ENCODE results near the gene ISCA2.
"Not testable (repeated sequence)": the region's sequence is repeated elsewhere in the genome, so short reads cannot be mapped to it uniquely, and the experiment has no call there.

ISCA2 gene

GRCh38 chr14:74531467-74531866 lies 37.9 kb downstream of the ISCA2 start:
- peak; percentile 80 for DNase-seq

GRCh38 chr14:74532246-74532645 lies 38.7 kb downstream of the ISCA2 start:
- no peak for DNase-seq

- DNase-seq: no peak
Measured at GRCh38 chr14:74533576-74533975, 40.0 kb downstream of the ISCA2 start.

- no peak for DNase-seq
Measured at GRCh38 chr14:74535756-74536325, 42.3 kb downstream of the ISCA2 start.

GRCh38 chr14:74536336-74536735 lies 42.8 kb downstream of the ISCA2 start:
- DNase-seq: not testable (repeated sequence)

- DNase-seq: no peak
Measured at GRCh38 chr14:74538411-74539391, 45.1 kb downstream of the ISCA2 start.

- DNase-seq: no peak
Measured at GRCh38 chr14:74539503-74539902, 45.9 kb downstream of the ISCA2 start.

GRCh38 chr14:74541225-74541624 lies 47.7 kb downstream of the ISCA2 start:
- DNase-seq: no peak

GRCh38 chr14:74542056-74542685 lies 48.6 kb downstream of the ISCA2 start:
- no peak for DNase-seq

GRCh38 chr14:74543771-74544438 lies 50.3 kb downstream of the ISCA2 start:
- DNase-seq: no peak

GRCh38 chr14:74545386-74545785 lies 51.8 kb downstream of the ISCA2 start:
- DNase-seq: no peak

- no peak for DNase-seq
Measured at GRCh38 chr14:74546416-74546815, 52.9 kb downstream of the ISCA2 start.
